Kidney (tissue), 14 donors: ENCODE data around the gene POLRMT. TPM values are rescaled to one million over a fixed set of nuclear protein-coding genes. Genes with fewer than 3 reads are reported as not detected.

Experiments
- DNase-seq, 5 donors: peaks; one replicate each; pipeline ENCODE4 v3.0.0-alpha.2; 2013 to 2020
- FAIRE-seq: peaks from 2 replicates; lab custom pipeline; 2012; peaks lifted over from hg19 to GRCh38; lab: Jason Lieb, UNC
- H3K27ac ChIP-seq, 2 donors: one replicate each; pipeline ENCODE4 v1.7.0; 2013; ENCODE audit warnings: low read depth in 2 of 2, low read length in 2 of 2, inconsistent platforms in 1 of 2
- H3K27me3 ChIP-seq: one replicate; pipeline ENCODE4 v1.7.1; 2013; ENCODE audit warnings: low read length, inconsistent platforms; ENCODE audit not compliant: control insufficient read depth, insufficient read depth
- H3K36me3 ChIP-seq, 3 donors: one replicate each; pipeline versions ENCODE4 v1.7.0 to v1.7.1; 2013; ENCODE audit warnings: low read length in 3 of 3, control low read depth in 1 of 3, inconsistent platforms in 1 of 3; ENCODE audit not compliant: insufficient read depth in 3 of 3, control insufficient read depth in 2 of 3
- H3K4me1 ChIP-seq, 3 donors: one replicate each; pipeline versions ENCODE4 v1.7.0 to v1.7.1; 2013; ENCODE audit warnings: low read length in 3 of 3, inconsistent platforms in 1 of 3, low read depth in 1 of 3; ENCODE audit not compliant: control insufficient read depth in 2 of 3, insufficient read depth in 2 of 3
- H3K4me3 ChIP-seq, 3 donors: one replicate each; pipeline versions ENCODE4 v1.7.0 to v1.8.1; 2013; ENCODE audit warnings: low read length in 3 of 3, control low read depth in 1 of 3, inconsistent platforms in 1 of 3
- H3K9ac ChIP-seq, 3 donors: one replicate each; pipeline versions ENCODE4 v1.7.0 to v1.7.1; 2013; ENCODE audit warnings: low read length in 3 of 3, control low read depth in 1 of 3, inconsistent platforms in 1 of 3
- H3K9me3 ChIP-seq, 3 donors: one replicate each; pipeline versions ENCODE4 v1.7.0 to v1.7.1; 2013; ENCODE audit warnings: low read length in 3 of 3, control low read depth in 1 of 3, inconsistent platforms in 1 of 3; ENCODE audit not compliant: control insufficient read depth in 2 of 3, insufficient read depth in 1 of 3
- CTCF ChIP-seq: IDR thresholded peaks from 3 replicates; pipeline ENCODE4 v1.5.1; 2012; ENCODE audit warnings: mild to moderate bottlenecking, moderate library complexity, borderline replicate concordance; ENCODE audit not compliant: insufficient read depth; ENCODE audit errors: extremely low read depth
- intact Hi-C: fragments of 100-400 bp; cut with DNase I; formaldehyde crosslinking; loops from one replicate; pipeline ENCODE4 v1.11.1; 2022
- polyA plus RNA-seq: library from polyadenylated mRNA; stranded (reverse); fragments of 350-450 nt; fragmentation: Illumina TruSeq; extraction: RNeasy Lipid Tissue Mini Kit (QIAGEN cat#74804); gene quantifications from one replicate; pipeline ENCODE4 v1.2.3, GENCODE V29; 2014; ENCODE audit warnings: low read depth, low replicate concordance; ENCODE audit not compliant: insufficient read depth
- total RNA-seq: library from RNA; stranded (reverse); fragmentation: NEBNext Ultra II Directional; extraction: Animal tissue kit (Norgen Biotek cat#: 25700); gene quantifications from one replicate; pipeline ENCODE4 v1.2.1, GENCODE V29; 2021
- donor health status: control.
- donor health status: control.
- donor health status: control.
- donor health status: control.
- donor health status: control.
- donor health status: DM: yes; HTN: yes; CAD: no.
- donor health status: Normal renal cell carcinoma (clear cell type).

The POLRMT gene
- total and polyA plus RNA-seq, 2 donors from 2014 or later, result 49.8 to 117 TPM

GRCh38 chr19:676339-677105, 43.2 kb upstream of the POLRMT start, which contains the start of gene FSTL3:
TSS of gene FSTL3 (plus strand) at chr19:676392. CDS start at chr19:676424, 32 bp downstream.
- peak within 1 kb of the TSS; percentile 67 to 71 for H3K27ac ChIP-seq
- H3K4me1 ChIP-seq, result peaks cover 0 to 19% (median 0%) of the 10 kb centered on the region in 3 donors
- peak within 1 kb of the TSS in 2 of 3 donors; percentile 48 to 77 for H3K9ac ChIP-seq
- FAIRE-seq (no peak), DNase-seq (peak in 3 of 5 donors; percentile 53 to 78 (median 69))
- H3K36me3 ChIP-seq, result no peaks in the 10 kb centered on the region
- H3K27me3 ChIP-seq, result no peaks in the 10 kb centered on the region
- intact Hi-C loops, result no loop called here
- H3K4me3 ChIP-seq, result peak within 1 kb of the TSS; percentile 50 to 66 (median 54)
- no peak for TF ChIP-seq CTCF
- H3K9me3 ChIP-seq, result no peaks in the 10 kb centered on the region

GRCh38 chr19:676007-676338, 42.6 kb upstream of the POLRMT start:
- Histone ChIP-seq H3K27me3 (no peaks in the 10 kb centered on the region), H3K9ac (no peak overlapping the region), H3K9me3 (no peaks in the 10 kb centered on the region), H3K4me3 (peak overlapping the region in 1 of 3 donors; percentile 21), H3K27ac (peak overlapping the region in 1 of 2 donors; percentile 23), H3K4me1 (peaks cover 0 to 19% (median 0%) of the 10 kb centered on the region in 3 donors), H3K36me3 (no peaks in the 10 kb centered on the region)
- intact Hi-C loops, result no loop called here
- FAIRE-seq, result no peak
- no peak for DNase-seq
- no peak for TF ChIP-seq CTCF

GRCh38 chr19:674282-675151, 41.2 kb upstream of the POLRMT start:
- Histone ChIP-seq H3K4me3 (no peak overlapping the region), H3K27ac (no peak overlapping the region), H3K27me3 (no peaks in the 10 kb centered on the region), H3K9me3 (no peaks in the 10 kb centered on the region), H3K4me1 (peaks cover 0 to 19% (median 0%) of the 10 kb centered on the region in 3 donors), H3K9ac (peak overlapping the region in 1 of 3 donors; percentile 46), H3K36me3 (no peaks in the 10 kb centered on the region)
- no peak for TF ChIP-seq CTCF
- DNase-seq, result no peak
- FAIRE-seq, result no peak
- intact Hi-C loops, result no loop called here
